Naive B cell (primary cell): Measurements from ENCODE around the gene AGAP1. TPM values are rescaled to one million over a fixed set of nuclear protein-coding genes. Genes with fewer than 3 reads are reported as not detected.

Experiments used
- ATAC-seq, 2 donors: fragments of 150-1000 bp; cut with Tn5 transposase; 2 replicates each; pipeline ENCODE4 v1.10.0; 2021; ENCODE audit warnings: low read depth in 2 of 2, mild to moderate bottlenecking in 2 of 2, moderate library complexity in 2 of 2
- DNase-seq: peaks from one replicate; pipeline ENCODE4 v3.0.0; 2022
- H3K27ac Mint-ChIP-seq, 6 donors: one replicate each; pipeline ENCODE4 v1.8.0; 2020 to 2022; ENCODE audit warnings: mild to moderate bottlenecking in 6 of 6, mixed read lengths in 6 of 6, moderate library complexity in 5 of 6, inconsistent platforms in 2 of 6
- H3K27me3 Mint-ChIP-seq, 3 donors: one replicate each; pipeline ENCODE4 v1.8.0; 2021 to 2022; ENCODE audit warnings: mixed read lengths in 3 of 3, mild to moderate bottlenecking in 1 of 3
- H3K36me3 Mint-ChIP-seq, 2 donors: one replicate each; pipeline ENCODE4 v1.8.0; 2020 to 2022; ENCODE audit warnings: mixed read lengths in 2 of 2, inconsistent platforms in 1 of 2, mild to moderate bottlenecking in 1 of 2
- H3K4me1 Mint-ChIP-seq, 3 donors: one replicate each; pipeline ENCODE4 v1.8.0; 2020 to 2022; ENCODE audit warnings: mixed read lengths in 3 of 3, inconsistent platforms in 1 of 3, mild to moderate bottlenecking in 1 of 3, moderate library complexity in 1 of 3
- H3K4me3 Mint-ChIP-seq, 8 donors: one replicate each; pipeline ENCODE4 v1.8.0; 2020 to 2022; ENCODE audit warnings: mild to moderate bottlenecking in 8 of 8, mixed read lengths in 8 of 8, moderate library complexity in 8 of 8, inconsistent platforms in 2 of 8
- H3K9me3 Mint-ChIP-seq, 7 donors: one replicate each; pipeline ENCODE4 v1.8.0; 2020 to 2022; ENCODE audit warnings: mixed read lengths in 7 of 7, mild to moderate bottlenecking in 5 of 7, inconsistent platforms in 2 of 7, moderate library complexity in 1 of 7
- polyA plus RNA-seq, 6 donors: library from polyadenylated mRNA; unstranded; fragments of 300-500 nt; fragmentation: Illumina TruSeq; gene quantifications; one replicate each; pipeline ENCODE4 v1.2.3, GENCODE V29; 2021; ENCODE audit warnings: low read depth in 6 of 6

AGAP1 gene
- polyA plus RNA-seq, 6 donors from 2014 or later: not detected

GRCh38 chr2:236169151-236169721 is 675.4 kb downstream of the AGAP1 start:
- Mint-ChIP-seq H3K27me3 (peaks cover 45 to 71% (median 49%) of the 10 kb centered on the region in 3 donors), H3K9me3 (peaks cover 0 to 11% (median 0%) of the 10 kb centered on the region in 7 donors), H3K4me1 (peaks cover 0 to 15% (median 6%) of the 10 kb centered on the region in 3 donors), H3K36me3 (no peaks in the 10 kb centered on the region), H3K27ac (peak overlapping the region in 2 of 6 donors; percentile 78 to 83), H3K4me3 (peak overlapping the region in 1 of 8 donors; percentile 2)
- DNase-seq: no peak
- no peak for ATAC-seq

- ATAC-seq (no peak), DNase-seq (no peak)
- peaks cover 50 to 73% (median 52%) of the 10 kb centered on the region in 3 donors for H3K27me3 Mint-ChIP-seq
- peak overlapping the region in 2 of 8 donors; percentile 2 to 16 for H3K4me3 Mint-ChIP-seq
- peak overlapping the region in 3 of 6 donors; percentile 42 to 83 (median 78) for H3K27ac Mint-ChIP-seq
- H3K4me1 Mint-ChIP-seq: peaks cover 0 to 12% (median 6%) of the 10 kb centered on the region in 3 donors
- H3K9me3 Mint-ChIP-seq: peaks cover 0 to 12% (median 0%) of the 10 kb centered on the region in 7 donors
- H3K36me3 Mint-ChIP-seq: no peaks in the 10 kb centered on the region
These were observed 676.1 kb downstream of the AGAP1 start for GRCh38 chr2:236169741-236170589.

GRCh38 chr2:236170590-236171165 is 676.8 kb downstream of the AGAP1 start:
- Mint-ChIP-seq H3K27me3 (peaks cover 52 to 76% (median 60%) of the 10 kb centered on the region in 3 donors), H3K4me1 (peaks cover 0 to 9% (median 6%) of the 10 kb centered on the region in 3 donors), H3K4me3 (peak overlapping the region in 1 of 8 donors; percentile 35), H3K9me3 (peaks cover 0 to 12% (median 0%) of the 10 kb centered on the region in 7 donors), H3K36me3 (no peaks in the 10 kb centered on the region), H3K27ac (peak overlapping the region in 3 of 6 donors; percentile 30 to 42 (median 42))
- ATAC-seq: no peak
- no peak for DNase-seq

- H3K36me3 Mint-ChIP-seq: no peaks in the 10 kb centered on the region
- peaks cover 0 to 7% (median 4%) of the 10 kb centered on the region in 3 donors for H3K4me1 Mint-ChIP-seq
- H3K27ac Mint-ChIP-seq: peak overlapping the region in 1 of 6 donors; percentile 30
- ATAC-seq (no peak), DNase-seq (no peak)
- H3K9me3 Mint-ChIP-seq: peaks cover 0 to 12% (median 0%) of the 10 kb centered on the region in 7 donors
- peaks cover 54 to 76% (median 61%) of the 10 kb centered on the region in 3 donors for H3K27me3 Mint-ChIP-seq
- H3K4me3 Mint-ChIP-seq: peak overlapping the region in 1 of 8 donors; percentile 35
These were observed 677.4 kb downstream of the AGAP1 start for GRCh38 chr2:236171181-236171679.

- DNase-seq: no peak
- Mint-ChIP-seq H3K4me1 (peaks cover 0 to 2% (median 0%) of the 10 kb centered on the region in 3 donors), H3K36me3 (no peaks in the 10 kb centered on the region), H3K4me3 (peak overlapping the region in 1 of 8 donors; percentile 9), H3K27me3 (peaks cover 53 to 76% (median 55%) of the 10 kb centered on the region in 3 donors), H3K9me3 (peaks cover 0 to 12% (median 0%) of the 10 kb centered on the region in 7 donors), H3K27ac (no peak overlapping the region)
- ATAC-seq: no peak
These were observed 677.9 kb downstream of the AGAP1 start for GRCh38 chr2:236171680-236172254.

- ATAC-seq: no peak
- no peak for DNase-seq
- H3K27ac Mint-ChIP-seq: no peak overlapping the region
- peaks cover 53 to 80% (median 55%) of the 10 kb centered on the region in 3 donors for H3K27me3 Mint-ChIP-seq
- H3K4me3 Mint-ChIP-seq: peak overlapping the region in 1 of 8 donors; percentile 9
- H3K4me1 Mint-ChIP-seq: no peaks in the 10 kb centered on the region
- H3K9me3 Mint-ChIP-seq: peaks cover 0 to 12% (median 0%) of the 10 kb centered on the region in 7 donors
- H3K36me3 Mint-ChIP-seq: no peaks in the 10 kb centered on the region
These were observed 678.6 kb downstream of the AGAP1 start for GRCh38 chr2:236172255-236173035.

GRCh38 chr2:236173036-236173728 is 679.3 kb downstream of the AGAP1 start:
- ATAC-seq: no peak
- H3K27ac Mint-ChIP-seq: no peak overlapping the region
- no peaks in the 10 kb centered on the region for H3K36me3 Mint-ChIP-seq
- H3K27me3 Mint-ChIP-seq: peaks cover 53 to 85% (median 55%) of the 10 kb centered on the region in 3 donors
- no peak overlapping the region for H3K4me3 Mint-ChIP-seq
- H3K9me3 Mint-ChIP-seq: peaks cover 0 to 12% (median 0%) of the 10 kb centered on the region in 7 donors
- DNase-seq: no peak
- H3K4me1 Mint-ChIP-seq: no peaks in the 10 kb centered on the region

GRCh38 chr2:236173729-236174607 is 680.1 kb downstream of the AGAP1 start:
- H3K4me3 Mint-ChIP-seq: no peak overlapping the region
- H3K9me3 Mint-ChIP-seq: peaks cover 0 to 12% (median 0%) of the 10 kb centered on the region in 7 donors
- DNase-seq (no peak), ATAC-seq (no peak)
- H3K4me1 Mint-ChIP-seq: peaks cover 0 to 3% (median 0%) of the 10 kb centered on the region in 3 donors
- no peaks in the 10 kb centered on the region for H3K36me3 Mint-ChIP-seq
- peaks cover 53 to 93% (median 55%) of the 10 kb centered on the region in 3 donors for H3K27me3 Mint-ChIP-seq
- H3K27ac Mint-ChIP-seq: no peak overlapping the region

GRCh38 chr2:236175548-236176150 is 681.8 kb downstream of the AGAP1 start:
- peaks cover 50 to 92% (median 54%) of the 10 kb centered on the region in 3 donors for H3K27me3 Mint-ChIP-seq
- no peaks in the 10 kb centered on the region for H3K36me3 Mint-ChIP-seq
- peaks cover 0 to 7% (median 0%) of the 10 kb centered on the region in 7 donors for H3K9me3 Mint-ChIP-seq
- ATAC-seq: no peak
- DNase-seq: no peak
- H3K27ac Mint-ChIP-seq: no peak overlapping the region
- peaks cover 0 to 7% (median 5%) of the 10 kb centered on the region in 3 donors for H3K4me1 Mint-ChIP-seq
- H3K4me3 Mint-ChIP-seq: no peak overlapping the region

- ATAC-seq: no peak
- peaks cover 0 to 6% (median 0%) of the 10 kb centered on the region in 7 donors for H3K9me3 Mint-ChIP-seq
- H3K27me3 Mint-ChIP-seq: peaks cover 52 to 92% (median 54%) of the 10 kb centered on the region in 3 donors
- H3K4me1 Mint-ChIP-seq: peaks cover 0 to 7% (median 5%) of the 10 kb centered on the region in 3 donors
- no peak for DNase-seq
- no peak overlapping the region for H3K27ac Mint-ChIP-seq
- H3K4me3 Mint-ChIP-seq: peak overlapping the region in 2 of 8 donors; percentile 11 to 35
- no peaks in the 10 kb centered on the region for H3K36me3 Mint-ChIP-seq
These were observed 682.6 kb downstream of the AGAP1 start for GRCh38 chr2:236176417-236176816.

GRCh38 chr2:236176951-236177350 is 683.1 kb downstream of the AGAP1 start:
- no peak overlapping the region for H3K27ac Mint-ChIP-seq
- no peak for ATAC-seq
- H3K4me1 Mint-ChIP-seq: peaks cover 0 to 7% (median 5%) of the 10 kb centered on the region in 3 donors
- H3K36me3 Mint-ChIP-seq: no peaks in the 10 kb centered on the region
- peaks cover 52 to 88% (median 53%) of the 10 kb centered on the region in 3 donors for H3K27me3 Mint-ChIP-seq
- DNase-seq: no peak
- peaks cover 0 to 7% (median 0%) of the 10 kb centered on the region in 7 donors for H3K9me3 Mint-ChIP-seq
- H3K4me3 Mint-ChIP-seq: peak overlapping the region in 1 of 8 donors; percentile 29
